Panc1 (cell line): Measurements from ENCODE around the gene CARD10. TPM values are rescaled to one million over a fixed set of nuclear protein-coding genes. Genes with fewer than 3 reads are reported as not detected.

Experiments
- ATAC-seq: fragments of 200-7000 bp; cut with Tn5 transposase; 2 replicates; pipeline ENCODE4 v1.9.1; 2020; ENCODE audit warnings: mild to moderate bottlenecking, moderate library complexity
- BruUV-seq: library from RNA; stranded (reverse); fragments of 400-500 nt; replicated peaks from 2 replicates; lab custom pipeline; 2021; lab: Mats Ljungman, UMichigan
- CTCF ChIA-PET: fragments of 300-600 bp; sonication (Branson Sonifier 250); formaldehyde crosslinking; loops from one replicate; lab custom pipeline; 2022; ENCODE audit warnings: antibody characterized with exemption; lab: Charles Lee
- POLR2A ChIA-PET: fragments of 300-600 bp; sonication (Branson Sonifier 250); formaldehyde crosslinking; loops from one replicate; lab custom pipeline; 2022; ENCODE audit warnings: antibody characterized with exemption; lab: Charles Lee
- DNase-seq: peaks from one replicate; pipeline ENCODE4 v3.0.0-alpha.2; 2010; ENCODE audit warnings: low read depth, low spot score
- H3K27ac ChIP-seq: 2 replicates; pipeline ENCODE4 v1.5.1; 2011; ENCODE audit warnings: mild to moderate bottlenecking, low read length, inconsistent platforms
- H3K27me3 ChIP-seq: fragments of 200-500 bp; sonication (Bioruptor generic); 2 replicates; pipeline ENCODE4 v1.6.0; 2014; ENCODE audit warnings: low read length, inconsistent platforms; ENCODE audit not compliant: control insufficient read depth, insufficient read depth
- H3K36me3 ChIP-seq: fragments of 200-500 bp; sonication (Bioruptor generic); 2 replicates; pipeline ENCODE4 v1.5.1; 2014; ENCODE audit warnings: inconsistent platforms, mild to moderate bottlenecking, low read length, moderate library complexity; ENCODE audit not compliant: control insufficient read depth, insufficient read depth
- H3K4me1 ChIP-seq: 2 replicates; pipeline ENCODE4 v1.5.1; 2011; ENCODE audit warnings: inconsistent platforms, mild to moderate bottlenecking, low read length, moderate library complexity; ENCODE audit not compliant: control insufficient read depth, insufficient read depth
- H3K4me3 ChIP-seq, 2 experiments: 2 replicates each; pipeline ENCODE4 v1.5.1; 2011 to 2012; ENCODE audit warnings: low read depth in 2 of 2, low read length in 2 of 2, mild to moderate bottlenecking in 2 of 2, inconsistent platforms in 1 of 2, moderate library complexity in 1 of 2
- H3K9me3 ChIP-seq: fragments of 200-500 bp; sonication (Bioruptor generic); 2 replicates; pipeline ENCODE4 v1.5.1; 2014; ENCODE audit warnings: low read depth, mild to moderate bottlenecking, inconsistent platforms, low read length, moderate library complexity; ENCODE audit not compliant: control insufficient read depth, insufficient read depth
- CTCF ChIP-seq: fragments of 450-650 bp; IDR thresholded peaks from 2 replicates; pipeline ENCODE4 v1.5.1; 2017; ENCODE audit warnings: mild to moderate bottlenecking
- POLR2AphosphoS5 ChIP-seq: IDR thresholded peaks from 2 replicates; pipeline ENCODE4 v1.6.1; 2012; ENCODE audit warnings: mild to moderate bottlenecking, low read depth, low read length, moderate library complexity
- SIN3A ChIP-seq: IDR thresholded peaks from 2 replicates; pipeline ENCODE4 v1.6.1; 2012; ENCODE audit warnings: low read depth, mild to moderate bottlenecking, low read length, moderate library complexity, borderline replicate concordance; ENCODE audit not compliant: insufficient read depth
- TCF7L2 ChIP-seq: IDR thresholded peaks from 2 replicates; pipeline ENCODE4 v1.6.1; 2011; ENCODE audit warnings: mild to moderate bottlenecking, low read depth, low read length, inconsistent platforms
- in situ Hi-C: cut with HindIII; loops from 2 replicates; pipeline ENCODE4 v1.10.0; 2016; ENCODE audit warnings: low sequenced_read_pairs, low pct_unique_long_range_greater_than_20kb
- intact Hi-C: fragments of 100-400 bp; cut with micrococcal nuclease; formaldehyde crosslinking; loops from one replicate; pipeline ENCODE4 v1.10.0; 2022; ENCODE audit not compliant: unreplicated experiment
- total RNA-seq: library from RNA; stranded (reverse); gene quantifications from one replicate; pipeline ENCODE4 v1.2.1, GENCODE V29; 2021; ENCODE audit not compliant: unreplicated experiment
- TF ChIP-seq, protein P1 (sequence below), 2 experiments: IDR thresholded peaks; 2 replicates each; pipeline ENCODE4 v1.6.1; 2011 to 2012; ENCODE audit warnings: low read depth in 2 of 2, control low read depth in 1 of 2, low read length in 1 of 2, mild to moderate bottlenecking in 1 of 2, moderate library complexity in 1 of 2; ENCODE audit not compliant: insufficient read depth in 1 of 2

The CARD10 gene
- total RNA-seq, 1 experiment from 2014 or later, result 43.1 TPM

DNA sequence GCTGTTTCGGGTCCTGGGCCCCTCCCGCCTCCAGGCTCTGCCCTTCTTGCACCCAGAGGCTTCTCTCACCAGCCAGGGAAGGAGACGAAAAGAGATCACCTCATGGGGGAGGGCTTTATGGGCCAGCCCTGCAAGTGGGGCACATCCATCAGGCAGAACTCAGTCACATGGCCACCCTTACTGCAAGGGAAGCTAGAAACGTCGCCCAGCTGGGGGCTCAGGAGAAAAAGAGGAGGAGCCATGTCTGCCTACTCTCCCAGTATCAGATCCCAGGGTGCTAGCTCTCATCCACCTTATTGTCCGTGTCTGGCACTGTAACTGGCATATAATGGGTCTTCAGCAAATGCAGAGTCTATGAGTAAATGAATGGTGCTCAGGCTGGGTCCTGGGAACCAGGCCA lies 57.3 kb downstream of the CARD10 start:
- no peaks in the 10 kb centered on the region for H3K4me1 ChIP-seq

DNA sequence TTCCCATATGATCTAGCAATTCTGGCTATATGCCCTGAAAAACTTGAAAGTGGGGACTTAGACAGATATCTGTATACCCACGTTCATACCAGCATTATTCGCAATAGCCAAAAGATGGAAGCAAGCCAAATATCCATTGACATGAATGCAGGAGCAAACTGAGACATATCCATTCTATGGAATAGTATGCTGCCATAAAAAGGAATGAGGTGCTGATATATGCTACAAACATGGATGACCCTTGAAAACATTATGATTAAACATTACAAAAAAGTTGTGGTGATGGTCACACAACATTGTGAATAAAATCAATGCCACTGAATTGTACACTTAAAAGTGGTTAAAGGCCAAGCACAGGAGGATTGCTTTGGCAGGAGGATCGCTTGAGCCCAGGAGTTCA lies 58.5 kb downstream of the CARD10 start:
- DNase-seq (no peak), ATAC-seq (no peak)
- CTCF ChIA-PET, result no interaction called here
- H3K4me3 ChIP-seq, result no peak overlapping the region
- TF ChIP-seq, protein P1, sequence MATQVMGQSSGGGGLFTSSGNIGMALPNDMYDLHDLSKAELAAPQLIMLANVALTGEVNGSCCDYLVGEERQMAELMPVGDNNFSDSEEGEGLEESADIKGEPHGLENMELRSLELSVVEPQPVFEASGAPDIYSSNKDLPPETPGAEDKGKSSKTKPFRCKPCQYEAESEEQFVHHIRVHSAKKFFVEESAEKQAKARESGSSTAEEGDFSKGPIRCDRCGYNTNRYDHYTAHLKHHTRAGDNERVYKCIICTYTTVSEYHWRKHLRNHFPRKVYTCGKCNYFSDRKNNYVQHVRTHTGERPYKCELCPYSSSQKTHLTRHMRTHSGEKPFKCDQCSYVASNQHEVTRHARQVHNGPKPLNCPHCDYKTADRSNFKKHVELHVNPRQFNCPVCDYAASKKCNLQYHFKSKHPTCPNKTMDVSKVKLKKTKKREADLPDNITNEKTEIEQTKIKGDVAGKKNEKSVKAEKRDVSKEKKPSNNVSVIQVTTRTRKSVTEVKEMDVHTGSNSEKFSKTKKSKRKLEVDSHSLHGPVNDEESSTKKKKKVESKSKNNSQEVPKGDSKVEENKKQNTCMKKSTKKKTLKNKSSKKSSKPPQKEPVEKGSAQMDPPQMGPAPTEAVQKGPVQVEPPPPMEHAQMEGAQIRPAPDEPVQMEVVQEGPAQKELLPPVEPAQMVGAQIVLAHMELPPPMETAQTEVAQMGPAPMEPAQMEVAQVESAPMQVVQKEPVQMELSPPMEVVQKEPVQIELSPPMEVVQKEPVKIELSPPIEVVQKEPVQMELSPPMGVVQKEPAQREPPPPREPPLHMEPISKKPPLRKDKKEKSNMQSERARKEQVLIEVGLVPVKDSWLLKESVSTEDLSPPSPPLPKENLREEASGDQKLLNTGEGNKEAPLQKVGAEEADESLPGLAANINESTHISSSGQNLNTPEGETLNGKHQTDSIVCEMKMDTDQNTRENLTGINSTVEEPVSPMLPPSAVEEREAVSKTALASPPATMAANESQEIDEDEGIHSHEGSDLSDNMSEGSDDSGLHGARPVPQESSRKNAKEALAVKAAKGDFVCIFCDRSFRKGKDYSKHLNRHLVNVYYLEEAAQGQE (IDR thresholded peaks at IDR 0.05; ENCODE audit: insufficient read depth in 1 of 2, low read depth in 2 of 2, low read length in 1 of 2), result no peak
- TF ChIP-seq CTCF (no peak), SIN3A (no peak), TCF7L2 (no peak)
- no peaks in the 10 kb centered on the region for H3K27me3 ChIP-seq
- H3K9me3 ChIP-seq, result no peaks in the 10 kb centered on the region
- H3K27ac ChIP-seq, result no peak overlapping the region
- peaks cover 9% of the 10 kb centered on the region for H3K4me1 ChIP-seq
- intact Hi-C loops (no loop called here), in situ Hi-C loops (no loop called here)
- POLR2A ChIA-PET, result no interaction called here
- no peaks in the 10 kb centered on the region for H3K36me3 ChIP-seq
- no TSS peak for BruUV-seq

More for the DNA sequence above, 57.3 kb downstream of the CARD10 start:
- intact Hi-C loops, result no loop called here
- in situ Hi-C loops, result no loop called here
- DNase-seq, result no peak
- TF ChIP-seq POLR2AphosphoS5 (no peak), SIN3A (no peak), TCF7L2 (no peak), CTCF (no peak)
- TF ChIP-seq, protein P1 (IDR thresholded peaks at IDR 0.05; ENCODE audit: insufficient read depth in 1 of 2, low read depth in 2 of 2, low read length in 1 of 2), result no peak
- Histone ChIP-seq H3K4me3 (no peak overlapping the region), H3K36me3 (no peaks in the 10 kb centered on the region), H3K27me3 (no peaks in the 10 kb centered on the region), H3K9me3 (no peaks in the 10 kb centered on the region), H3K27ac (no peak overlapping the region)
- ChIA-PET CTCF (no interaction called here), POLR2A (no interaction called here)
- no peak for ATAC-seq
- BruUV-seq, result no TSS peak
